Mammary epithelial cell (primary cell): ENCODE measurements around the gene FGF21.

Experiments used
- CTCF ChIP-seq, 2 donors: IDR thresholded peaks in 1 of 2; conservative IDR thresholded peaks in 1 of 2; 2 replicates each; pipeline ENCODE4 v1.5.1; 2011 to 2012; ENCODE audit warnings: inconsistent platforms in 2 of 2, low read length in 2 of 2, mild to moderate bottlenecking in 2 of 2, control low read depth in 1 of 2, low read depth in 1 of 2; ENCODE audit not compliant: insufficient read depth in 1 of 2; ENCODE audit errors: extremely low read depth in 1 of 2
- EZH2 ChIP-seq: IDR thresholded peaks from 2 replicates; pipeline ENCODE4 v1.6.1; 2012; ENCODE audit warnings: low read length, inconsistent platforms, borderline replicate concordance

- TF ChIP-seq CTCF (conservative IDR thresholded peaks at IDR 0.05 in 1 of 2, IDR thresholded peaks at IDR 0.05 in 1 of 2; ENCODE audit: extremely low read depth in 1 of 2, insufficient read depth in 1 of 2, low read depth in 1 of 2, low read length in 2 of 2) (no peak), EZH2 (no peak)
Measured at GRCh38 chr19:48772503-48772953, 17.2 kb downstream of the FGF21 start.
